Activated CD4-positive, alpha-beta memory T cell treated with anti-CD3 and anti-CD28 coated beads for 36 hours (primary cell): ENCODE results near the gene BOK. TPM values are rescaled to one million over a fixed set of nuclear protein-coding genes. Genes with fewer than 3 reads are reported as not detected.
A peak's percentile ranks its signal among the peaks of the same experiment; 100 is the strongest.

ENCODE experiments used
- CTCF ChIA-PET: fragments of 350-600 bp; sonication (Branson Sonifier 250); formaldehyde crosslinking; loops from one replicate; lab custom pipeline; 2021; ENCODE audit warnings: antibody characterized with exemption, inconsistent platforms; lab: Charles Lee
- POLR2A ChIA-PET: fragments of 350-600 bp; sonication (Branson Sonifier 250); formaldehyde crosslinking; loops from one replicate; lab custom pipeline; 2021; ENCODE audit warnings: antibody characterized with exemption; lab: Charles Lee
- DNase-seq: peaks from one replicate; pipeline ENCODE4 v3.0.0-alpha.2; 2020
- H3K27ac Mint-ChIP-seq: one replicate; pipeline ENCODE4 v1.8.0; 2021; ENCODE audit warnings: mixed read lengths
- H3K27me3 Mint-ChIP-seq: one replicate; pipeline ENCODE4 v1.8.0; 2021; ENCODE audit warnings: mixed read lengths
- H3K36me3 Mint-ChIP-seq: one replicate; pipeline ENCODE4 v1.8.0; 2021; ENCODE audit warnings: mixed read lengths
- H3K4me1 Mint-ChIP-seq: one replicate; pipeline ENCODE4 v1.8.0; 2021; ENCODE audit warnings: low read depth, mixed read lengths
- H3K4me3 Mint-ChIP-seq: one replicate; pipeline ENCODE4 v1.8.0; 2021; ENCODE audit warnings: mild to moderate bottlenecking, mixed read lengths
- H3K9me3 Mint-ChIP-seq: one replicate; pipeline ENCODE4 v1.8.0; 2021; ENCODE audit warnings: mixed read lengths
- intact Hi-C: fragments of 100-400 bp; cut with micrococcal nuclease; formaldehyde crosslinking; loops from one replicate; pipeline ENCODE4 v1.15.1; 2023
- total RNA-seq, 2 experiments: library from RNA; stranded (reverse); gene quantifications; one replicate each; pipeline ENCODE4 v1.2.3, GENCODE V29; 2021

The BOK gene
- total RNA-seq, 2 experiments from 2014 or later, result 0.07 to 0.10 TPM

DNA sequence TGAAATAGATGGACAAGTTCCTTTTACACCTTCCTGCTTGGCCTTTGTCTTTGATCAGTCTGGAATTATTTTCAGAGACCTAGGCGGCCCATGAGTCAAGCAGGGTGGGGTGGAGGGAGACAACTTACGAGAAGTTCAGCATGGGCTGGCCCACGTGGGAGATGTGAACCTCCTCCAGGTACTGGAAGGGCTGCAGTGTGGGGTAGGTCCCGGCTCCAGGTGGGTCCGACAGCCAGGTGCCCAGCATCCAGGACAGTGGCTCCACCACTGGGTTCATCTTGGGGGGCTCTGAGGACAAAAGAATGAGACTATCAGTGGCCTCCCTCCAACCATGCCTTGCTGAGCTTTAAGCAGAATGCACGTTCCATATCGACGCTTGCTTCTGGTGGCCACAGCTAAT, 47.6 kb downstream of the BOK start:
- no peak for DNase-seq
- POLR2A ChIA-PET, result no interaction called here
- Mint-ChIP-seq H3K27me3 (no peaks in the 10 kb centered on the region), H3K4me3 (no peak overlapping the region), H3K36me3 (peaks cover 12% of the 10 kb centered on the region), H3K4me1 (peaks cover 14% of the 10 kb centered on the region), H3K27ac (no peak overlapping the region), H3K9me3 (no peaks in the 10 kb centered on the region)
- intact Hi-C loops, result no loop called here
- CTCF ChIA-PET, result no interaction called here

DNA sequence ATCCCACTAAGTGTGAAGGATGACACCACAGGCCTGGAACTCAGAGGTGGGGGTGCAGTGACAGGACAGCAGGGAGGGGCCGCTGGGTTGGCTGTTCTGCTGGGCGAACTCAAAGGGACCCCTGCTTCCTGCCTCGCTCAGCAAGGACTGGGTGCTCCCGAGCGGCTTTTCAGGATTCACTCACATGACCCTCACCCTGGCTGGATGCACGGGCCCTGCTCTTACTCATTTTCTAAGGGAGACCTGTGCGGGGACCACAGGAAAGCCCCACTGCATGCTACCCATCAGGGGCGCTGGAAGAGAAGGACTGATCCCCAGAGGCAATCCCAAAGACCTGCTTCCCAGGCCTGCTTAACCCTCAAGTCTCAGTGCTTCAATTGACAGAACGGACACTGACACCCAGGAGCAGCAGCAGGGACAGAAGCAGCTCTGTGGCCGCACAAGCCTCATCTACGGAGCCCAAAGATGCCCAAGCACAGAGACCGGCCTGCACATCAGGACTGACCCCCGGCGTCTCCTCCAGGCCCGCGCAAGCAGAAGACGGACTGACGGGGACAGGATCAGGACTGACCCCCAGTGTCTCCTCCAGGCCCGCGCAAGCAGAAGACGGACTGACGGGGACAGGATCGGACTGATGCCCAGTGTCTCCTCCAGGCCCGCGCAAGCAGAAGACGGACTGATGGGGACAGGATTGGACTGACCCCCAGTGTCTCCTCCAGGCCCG, 48.8 kb downstream of the BOK start:
- DNase-seq, result no peak
- peaks cover 9% of the 10 kb centered on the region for H3K36me3 Mint-ChIP-seq
- H3K4me3 Mint-ChIP-seq, result no peak overlapping the region
- no peak overlapping the region for H3K27ac Mint-ChIP-seq
- CTCF ChIA-PET, result no interaction called here
- H3K4me1 Mint-ChIP-seq, result peaks cover 14% of the 10 kb centered on the region
- H3K9me3 Mint-ChIP-seq, result no peaks in the 10 kb centered on the region
- intact Hi-C loops, result no loop called here
- POLR2A ChIA-PET, result no interaction called here
- no peaks in the 10 kb centered on the region for H3K27me3 Mint-ChIP-seq

DNA sequence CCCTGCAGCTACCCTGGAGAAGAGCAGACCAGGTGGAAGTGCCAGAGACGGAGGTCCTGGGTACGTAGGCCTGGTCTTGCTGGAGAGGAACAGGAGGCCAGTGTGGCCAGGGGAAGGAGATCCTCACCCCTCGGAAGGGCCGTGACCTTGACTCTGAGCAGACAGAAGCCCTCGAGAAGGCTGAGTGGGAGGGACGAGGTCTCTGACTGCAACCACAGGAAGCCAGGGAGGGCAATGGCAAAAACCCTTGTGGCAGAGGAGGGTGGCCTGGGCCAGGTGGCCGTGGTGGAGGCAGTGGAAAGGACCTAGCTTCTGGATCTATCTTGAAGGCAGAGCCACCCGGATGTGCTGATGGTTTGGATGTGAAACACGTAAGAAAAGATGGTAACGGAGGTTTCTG, 50.3 kb downstream of the BOK start:
- Mint-ChIP-seq H3K27ac (no peak overlapping the region), H3K27me3 (no peaks in the 10 kb centered on the region), H3K36me3 (peaks cover 6% of the 10 kb centered on the region), H3K4me1 (peaks cover 14% of the 10 kb centered on the region), H3K4me3 (no peak overlapping the region), H3K9me3 (no peaks in the 10 kb centered on the region)
- ChIA-PET CTCF (no interaction called here), POLR2A (no interaction called here)
- intact Hi-C loops, result no loop called here
- peak; percentile 22 for DNase-seq

DNA sequence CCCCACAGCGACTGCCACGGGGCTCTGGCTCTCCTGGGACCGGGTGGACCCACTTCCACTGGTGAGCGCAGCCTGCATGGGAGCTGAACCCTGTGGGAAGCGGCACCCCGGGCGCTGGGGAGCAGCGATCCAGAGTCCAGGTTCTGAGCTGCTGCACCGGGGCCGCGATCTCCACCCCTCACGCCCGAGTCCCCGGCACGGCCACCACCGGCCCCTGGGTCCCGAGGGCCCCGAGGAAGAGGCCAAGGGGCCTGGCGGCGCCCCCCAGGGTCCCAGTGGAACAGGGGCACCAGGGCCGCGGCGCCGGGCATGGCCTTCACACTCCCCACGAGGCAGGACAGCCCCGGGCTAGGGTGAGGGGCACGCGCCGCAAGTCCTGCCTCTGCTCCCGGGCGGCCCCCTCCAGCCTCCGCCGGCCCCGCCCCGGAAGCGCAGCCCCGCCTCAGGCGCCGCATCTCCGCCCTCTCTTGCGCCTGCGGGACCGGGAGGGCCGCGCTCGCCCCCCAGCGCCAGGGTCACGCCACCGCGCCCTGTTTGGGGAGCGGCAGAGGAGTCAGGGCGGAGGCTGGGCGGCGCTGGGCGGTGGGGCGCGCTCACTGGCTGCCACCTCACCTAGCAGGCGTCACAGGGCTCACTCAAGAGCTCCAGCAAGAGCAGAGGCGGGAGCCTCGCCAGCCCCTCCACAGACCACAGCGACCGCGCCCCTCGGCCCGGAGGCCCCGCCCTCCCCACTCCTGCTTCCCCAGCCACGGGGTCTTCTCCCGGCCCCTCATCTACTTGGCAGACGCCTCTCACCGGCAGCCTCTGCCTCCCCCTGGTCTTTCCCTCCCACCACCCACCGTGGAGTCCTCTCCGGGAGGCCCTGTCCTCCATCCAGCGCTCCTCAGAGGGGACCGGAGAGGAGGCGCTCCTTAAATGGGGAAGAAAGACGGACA, 51.6 kb downstream of the BOK start:
- Mint-ChIP-seq H3K4me1 (peaks cover 14% of the 10 kb centered on the region), H3K27me3 (no peaks in the 10 kb centered on the region), H3K27ac (no peak overlapping the region), H3K4me3 (peak overlapping the region; percentile 46), H3K36me3 (peaks cover 3% of the 10 kb centered on the region), H3K9me3 (no peaks in the 10 kb centered on the region)
- CTCF ChIA-PET, result interaction anchor here (0.7 to 1.4 kb wide), 4 partner anchors 13 to 104 kb away, joined by 3 to 5 read pairs (median 3); partner anchors contain the start of gene ATG4B
- POLR2A ChIA-PET, result no interaction called here
- DNase-seq, result peak; percentile 94
- intact Hi-C loops, result loop anchor here (1.0 to 2.0 kb wide), 3 partner anchors 8 to 295 kb away; partner anchors contain the start of genes HDLBP, SEPTIN2 and STK25

DNA sequence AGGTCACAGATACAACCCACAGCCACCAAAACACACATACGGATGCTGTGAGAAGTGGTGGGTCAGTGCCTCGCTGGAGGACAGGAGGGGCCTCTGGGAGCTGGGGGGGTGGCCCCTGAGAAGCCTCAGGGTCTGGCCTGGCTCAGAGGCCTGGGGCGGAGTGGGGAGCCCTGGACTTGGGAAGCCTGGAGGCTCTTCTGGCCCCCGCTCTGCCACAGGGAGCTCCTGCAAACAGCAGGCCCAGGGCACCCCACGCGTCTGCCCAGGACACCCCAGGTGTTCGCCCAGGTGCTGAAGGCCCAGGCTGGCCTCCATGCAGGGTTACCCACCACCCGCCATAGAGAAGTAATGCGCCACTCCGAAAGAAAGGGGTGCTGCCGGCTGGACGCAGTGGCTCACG, 52.5 kb downstream of the BOK start:
- peaks cover 20% of the 10 kb centered on the region for H3K4me1 Mint-ChIP-seq
- POLR2A ChIA-PET, result interaction anchor here (0.7 kb wide), 1 partner anchor 224 kb away, joined by 5 read pairs; no protein-coding TSS in a partner anchor
- no peak overlapping the region for H3K4me3 Mint-ChIP-seq
- CTCF ChIA-PET, result interaction anchor here (1.0 kb wide), 2 partner anchors 12 to 17 kb away, joined by 3 read pairs; no protein-coding TSS in a partner anchor
- no peak overlapping the region for H3K27ac Mint-ChIP-seq
- H3K9me3 Mint-ChIP-seq, result no peaks in the 10 kb centered on the region
- intact Hi-C loops, result loop anchor here (2.0 kb wide), 1 partner anchor 296 kb away; the partner anchor contains the start of genes HDLBP and SEPTIN2
- DNase-seq, result no peak
- peaks cover 3% of the 10 kb centered on the region for H3K36me3 Mint-ChIP-seq
- no peaks in the 10 kb centered on the region for H3K27me3 Mint-ChIP-seq

DNA sequence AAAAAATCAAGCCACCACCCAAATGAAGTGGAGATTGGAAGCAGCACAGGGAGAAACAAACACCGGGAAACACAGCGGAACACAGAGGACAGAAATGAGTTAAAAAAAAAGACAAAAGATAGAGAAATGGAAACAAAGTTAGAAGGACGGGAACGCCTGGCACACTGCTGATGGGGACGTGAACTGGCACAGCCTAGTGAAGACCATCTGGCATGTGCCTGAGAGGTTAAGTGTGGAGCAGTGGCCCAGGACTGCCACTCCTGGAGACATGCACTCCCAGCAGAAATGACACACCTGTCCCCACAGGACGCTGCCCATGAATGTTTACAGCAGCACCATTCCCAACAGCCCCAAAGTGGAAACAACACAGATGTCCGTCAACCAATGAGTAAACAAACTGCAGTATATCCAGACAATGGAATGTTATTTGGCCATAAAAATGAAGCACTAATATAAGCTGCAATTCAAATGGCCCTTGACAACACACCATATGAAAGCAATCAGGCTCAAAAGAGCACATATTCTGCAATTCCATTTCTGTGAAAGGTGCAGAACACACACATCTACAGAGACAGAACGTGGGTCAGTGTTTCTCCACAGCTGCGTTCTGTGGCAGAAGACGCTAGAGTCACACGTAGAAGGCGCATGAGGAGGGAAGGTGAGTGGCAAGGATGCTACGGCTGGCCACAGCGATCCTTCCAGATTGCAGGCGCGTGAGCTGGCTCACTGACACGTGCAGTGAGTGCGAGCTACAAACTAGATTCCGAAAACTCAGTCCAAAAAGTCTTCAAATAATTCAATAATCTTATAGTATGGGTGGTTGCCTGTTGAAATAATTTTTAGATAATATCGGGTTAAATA, 53.8 kb downstream of the BOK start:
- no peak overlapping the region for H3K27ac Mint-ChIP-seq

DNA sequence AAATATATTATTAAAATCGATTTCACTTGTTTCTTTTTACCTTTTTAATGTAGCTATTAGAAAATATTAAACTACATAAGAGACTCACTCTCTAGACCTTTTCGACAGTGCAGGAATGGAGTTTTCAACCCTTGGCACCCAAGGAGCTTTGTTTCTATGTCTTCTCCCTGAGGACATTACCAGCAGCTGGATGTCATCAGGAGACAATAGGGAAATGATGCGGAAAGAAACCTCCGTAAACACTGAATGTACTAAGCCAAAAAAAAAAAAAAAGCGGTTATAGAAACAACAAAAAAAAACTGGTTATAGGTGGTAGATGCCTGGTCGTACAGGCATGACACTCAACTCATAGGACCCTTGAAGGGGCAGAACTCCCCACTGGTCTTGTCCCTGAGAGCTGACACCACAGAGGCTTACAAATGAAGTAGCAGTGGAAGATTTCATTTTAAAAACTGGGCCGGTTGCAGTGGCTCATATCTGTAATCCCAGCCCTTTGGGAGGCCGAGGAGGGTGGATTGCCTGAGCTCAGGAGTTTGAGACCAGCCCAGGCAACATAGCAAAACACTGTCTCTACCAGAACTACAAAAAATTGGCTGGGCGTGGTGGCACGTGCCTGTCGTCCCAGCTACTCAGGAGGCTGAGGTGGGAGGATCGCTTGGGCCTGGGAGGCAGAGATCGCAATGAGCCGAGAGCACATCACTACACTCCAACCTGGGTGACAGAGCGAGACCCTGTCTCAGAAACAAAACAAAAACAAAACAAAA, 54.7 kb downstream of the BOK start:
- Mint-ChIP-seq H3K27ac (no peak overlapping the region), H3K9me3 (no peaks in the 10 kb centered on the region), H3K27me3 (no peaks in the 10 kb centered on the region), H3K4me1 (peaks cover 35% of the 10 kb centered on the region), H3K36me3 (peaks cover 2% of the 10 kb centered on the region), H3K4me3 (no peak overlapping the region)
- CTCF ChIA-PET, result interaction anchor here (1.0 kb wide), 1 partner anchor 23 kb away, joined by 3 read pairs; the partner anchor contains the start of gene THAP4
- intact Hi-C loops, result no loop called here
- POLR2A ChIA-PET, result no interaction called here
- DNase-seq, result no peak

More for the DNA sequence above, 53.8 kb downstream of the BOK start:
- intact Hi-C loops, result no loop called here
- H3K36me3 Mint-ChIP-seq, result peaks cover 3% of the 10 kb centered on the region
- DNase-seq, result no peak
- H3K4me3 Mint-ChIP-seq, result no peak overlapping the region
- H3K9me3 Mint-ChIP-seq, result no peaks in the 10 kb centered on the region
- peaks cover 28% of the 10 kb centered on the region for H3K4me1 Mint-ChIP-seq
- ChIA-PET POLR2A (no interaction called here), CTCF (interaction anchor here (1.0 kb wide), 1 partner anchor 24 kb away, joined by 3 read pairs; the partner anchor contains the start of gene THAP4)
- no peaks in the 10 kb centered on the region for H3K27me3 Mint-ChIP-seq

DNA sequence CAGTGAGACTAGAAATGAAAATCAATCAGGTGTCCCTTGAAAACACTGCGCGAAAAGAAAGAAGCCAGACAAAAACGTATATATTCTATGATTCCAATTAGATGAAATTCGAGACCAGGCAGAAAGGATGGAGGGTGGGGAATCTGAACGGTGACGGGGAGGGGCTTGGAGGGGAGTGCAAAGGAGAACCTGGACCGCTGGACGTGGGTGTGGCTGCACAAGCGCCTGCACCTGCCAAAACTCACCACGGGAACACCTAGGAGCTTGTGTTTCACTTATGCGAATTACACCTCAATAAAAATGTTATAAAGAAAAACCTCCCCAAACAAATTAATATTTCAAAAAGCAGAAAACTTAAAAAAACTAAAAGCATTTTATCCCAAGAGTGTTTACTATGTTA, 56.5 kb downstream of the BOK start:
- DNase-seq, result no peak
- H3K27ac Mint-ChIP-seq, result no peak overlapping the region
- peaks cover 6% of the 10 kb centered on the region for H3K36me3 Mint-ChIP-seq
- no peak overlapping the region for H3K4me3 Mint-ChIP-seq
- intact Hi-C loops, result loop anchor here (5.0 kb wide), 1 partner anchor 258 kb away; the partner anchor contains the start of gene FARP2
- H3K27me3 Mint-ChIP-seq, result no peaks in the 10 kb centered on the region
- ChIA-PET POLR2A (no interaction called here), CTCF (no interaction called here)
- peaks cover 9% of the 10 kb centered on the region for H3K9me3 Mint-ChIP-seq
- peaks cover 39% of the 10 kb centered on the region for H3K4me1 Mint-ChIP-seq

DNA sequence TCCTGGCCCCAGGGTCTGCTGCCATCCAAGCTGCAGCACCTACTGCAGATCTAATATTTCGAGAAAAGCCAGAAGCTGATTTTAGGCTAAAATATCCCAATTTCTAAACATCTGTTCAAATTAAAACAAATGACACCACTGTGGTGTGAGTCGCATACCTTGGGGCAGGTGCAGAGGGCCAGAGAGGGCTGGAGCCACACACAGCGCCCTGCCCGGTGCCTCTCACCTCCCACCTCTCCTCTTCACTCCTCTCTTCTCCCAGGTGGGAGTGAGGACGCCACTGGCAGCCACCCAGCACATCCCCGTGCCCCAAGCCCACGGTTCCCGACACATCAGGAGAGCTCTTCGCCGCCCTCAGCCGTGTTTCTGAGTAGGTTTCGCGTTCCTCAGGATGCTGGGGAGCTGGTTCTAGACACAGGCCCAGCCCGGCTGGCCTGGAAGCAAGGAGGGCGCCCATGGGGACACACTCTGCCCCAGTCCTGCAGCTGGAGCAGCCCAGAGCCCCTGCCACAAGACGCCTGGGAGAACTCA, 57.0 kb downstream of the BOK start:
- no peak for DNase-seq
- POLR2A ChIA-PET, result no interaction called here
- H3K36me3 Mint-ChIP-seq, result peaks cover 8% of the 10 kb centered on the region
- H3K4me1 Mint-ChIP-seq, result peaks cover 40% of the 10 kb centered on the region
- CTCF ChIA-PET, result no interaction called here
- peaks cover 12% of the 10 kb centered on the region for H3K9me3 Mint-ChIP-seq
- no peaks in the 10 kb centered on the region for H3K27me3 Mint-ChIP-seq
- intact Hi-C loops, result loop anchor here (5.0 kb wide), 1 partner anchor 258 kb away; the partner anchor contains the start of gene FARP2
- no peak overlapping the region for H3K4me3 Mint-ChIP-seq
- H3K27ac Mint-ChIP-seq, result no peak overlapping the region

DNA sequence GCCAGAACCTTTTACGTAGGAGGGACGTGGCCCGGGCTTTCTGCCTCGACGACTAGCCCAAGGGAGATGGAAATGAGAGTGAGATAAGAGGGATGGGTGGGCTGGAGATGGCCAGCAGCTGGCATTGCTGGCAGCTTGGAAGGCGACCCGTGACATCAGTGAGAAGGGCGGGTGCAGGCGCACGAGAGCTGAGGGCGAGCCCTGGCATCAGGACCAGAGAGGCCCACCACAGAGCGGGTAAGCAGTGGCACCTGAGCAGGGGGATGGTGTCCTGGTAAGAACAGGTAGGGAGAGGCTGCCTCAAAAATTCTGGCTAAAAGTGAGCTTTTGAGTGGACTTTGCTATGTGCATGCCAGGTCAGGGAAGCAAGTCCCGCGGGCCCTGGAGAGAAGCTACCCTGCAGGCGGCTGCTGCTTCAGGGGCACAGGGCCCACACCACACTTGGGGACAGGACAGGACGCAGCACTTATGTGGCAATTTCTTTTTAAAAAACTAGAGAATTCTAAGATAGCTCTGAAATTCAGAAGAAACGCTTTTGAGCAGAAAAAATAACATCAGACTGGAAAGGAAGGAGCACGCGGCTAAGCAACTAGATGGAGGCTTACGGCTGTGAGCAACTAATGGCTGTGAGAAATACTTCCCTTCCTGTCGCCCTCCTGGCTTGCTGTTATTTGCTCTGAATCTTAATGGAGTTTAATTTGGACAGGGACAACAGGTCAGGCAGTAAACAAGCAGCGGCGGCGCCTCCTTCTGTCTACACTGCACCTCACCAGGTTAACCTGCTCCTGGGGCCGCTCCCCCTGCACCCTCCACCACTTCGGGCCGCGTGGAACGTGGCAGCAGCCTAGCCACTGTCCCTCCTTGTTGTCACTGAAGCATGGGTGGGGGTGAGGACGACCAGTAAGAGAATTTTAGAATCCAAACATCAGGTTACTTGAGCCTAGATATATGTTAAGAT, 57.9 kb downstream of the BOK start:
- H3K4me1 Mint-ChIP-seq, result peaks cover 45% of the 10 kb centered on the region

More for the DNA sequence above, 57.9 kb downstream of the BOK start:
- Mint-ChIP-seq H3K9me3 (peaks cover 15% of the 10 kb centered on the region), H3K27ac (peak overlapping the region; percentile 50), H3K36me3 (peaks cover 13% of the 10 kb centered on the region), H3K27me3 (no peaks in the 10 kb centered on the region), H3K4me3 (no peak overlapping the region)
- CTCF ChIA-PET, result no interaction called here
- intact Hi-C loops, result loop anchor here (5.0 kb wide), 1 partner anchor 259 kb away; the partner anchor contains the start of gene FARP2
- POLR2A ChIA-PET, result no interaction called here
- DNase-seq, result no peak
